GM18526 (cell line): ENCODE results near the gene GNAS-AS1.

Experiments
- POLR2A ChIP-seq: IDR thresholded peaks from 3 replicates; pipeline ENCODE4 v1.6.1; 2011; ENCODE audit not compliant: insufficient read length; ENCODE audit errors: extremely low read depth

Gene GNAS-AS1

DNA sequence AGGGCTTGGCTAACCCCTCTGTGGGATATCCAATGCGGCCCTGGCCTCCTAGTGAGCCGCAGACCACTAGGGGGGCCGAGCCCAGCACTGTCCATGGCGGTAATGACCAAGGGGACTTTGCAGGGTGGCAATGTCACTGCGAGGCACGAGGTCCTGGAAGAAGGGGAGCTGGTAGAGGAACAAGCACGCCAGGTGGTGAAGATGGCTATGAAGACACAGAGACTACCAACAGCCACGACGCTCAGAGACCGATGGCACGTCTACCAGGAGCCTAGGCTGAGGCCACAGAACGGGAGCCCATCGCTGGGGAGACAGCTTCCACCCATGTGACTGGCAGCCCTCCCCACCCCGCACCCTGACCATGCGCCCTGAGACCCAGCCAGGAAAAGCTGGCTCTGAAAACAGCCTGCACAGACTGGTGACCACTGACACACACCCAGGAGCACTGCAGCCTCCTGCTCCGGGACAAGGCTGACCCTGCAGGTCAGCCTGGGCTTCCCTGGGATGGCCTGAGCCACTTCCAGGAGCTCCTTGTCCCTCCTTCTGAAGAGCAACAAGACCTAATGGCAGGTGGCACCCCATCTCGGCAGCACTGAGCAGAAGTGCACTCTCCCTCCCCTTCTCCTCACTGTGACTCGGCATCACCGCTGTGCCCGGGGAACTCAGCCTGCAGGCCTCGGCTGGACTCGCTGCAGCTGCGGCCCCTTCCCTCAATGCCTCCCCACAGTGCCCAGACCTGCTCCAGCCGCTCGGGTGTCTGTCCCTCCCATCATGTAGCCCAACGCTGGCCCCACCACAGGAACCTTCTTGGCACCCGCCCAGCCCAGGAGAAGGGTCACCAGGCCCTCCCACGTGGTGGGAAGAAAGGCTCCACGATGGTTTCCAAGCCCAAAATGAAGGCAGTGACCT, 56.9 kb downstream of the GNAS-AS1 start:
- no peak for TF ChIP-seq POLR2A

- TF ChIP-seq POLR2A: no peak
Observed at GRCh38 chr20:58792426-58792825, 58.3 kb downstream of the GNAS-AS1 start.

DNA sequence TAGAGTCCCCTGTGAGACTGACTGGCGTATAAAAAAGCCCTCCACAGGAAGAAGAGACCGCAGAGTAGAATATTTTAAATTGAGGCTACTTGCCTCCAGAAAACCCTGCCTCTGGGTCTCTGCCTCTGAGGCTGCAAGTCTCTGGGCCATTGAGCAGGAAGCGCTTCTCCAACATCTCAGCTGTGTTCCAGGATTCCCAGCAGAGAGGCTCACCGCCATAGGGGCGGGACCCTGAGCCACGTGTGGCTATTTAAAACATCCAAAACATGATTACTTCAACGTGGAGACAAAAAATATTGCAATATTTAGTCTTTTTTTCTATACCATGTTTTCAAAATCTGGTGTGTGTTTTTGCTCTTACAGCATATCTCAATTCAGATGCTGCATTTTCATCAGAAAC, 59.4 kb downstream of the GNAS-AS1 start:
- no peak for TF ChIP-seq POLR2A

DNA sequence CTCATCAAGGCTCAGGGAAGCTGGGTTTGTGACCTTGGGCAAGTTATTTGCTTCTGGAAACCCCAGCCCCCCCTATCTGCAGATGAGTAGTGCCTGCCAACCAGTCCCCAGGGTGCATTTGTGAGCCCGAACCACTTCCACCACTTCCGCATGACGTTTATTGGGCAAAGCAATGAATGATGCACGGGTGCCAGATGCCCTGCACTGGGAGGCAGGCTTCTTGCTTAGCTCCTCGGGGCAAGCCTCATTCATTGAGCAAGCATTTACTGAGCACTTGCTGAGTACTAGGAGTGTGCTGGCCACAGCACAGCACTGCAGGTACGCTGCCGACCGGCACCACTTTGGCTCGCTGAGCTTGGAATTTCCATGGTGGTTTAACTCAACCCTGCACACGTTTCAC, 60.2 kb downstream of the GNAS-AS1 start:
- TF ChIP-seq POLR2A: no peak

DNA sequence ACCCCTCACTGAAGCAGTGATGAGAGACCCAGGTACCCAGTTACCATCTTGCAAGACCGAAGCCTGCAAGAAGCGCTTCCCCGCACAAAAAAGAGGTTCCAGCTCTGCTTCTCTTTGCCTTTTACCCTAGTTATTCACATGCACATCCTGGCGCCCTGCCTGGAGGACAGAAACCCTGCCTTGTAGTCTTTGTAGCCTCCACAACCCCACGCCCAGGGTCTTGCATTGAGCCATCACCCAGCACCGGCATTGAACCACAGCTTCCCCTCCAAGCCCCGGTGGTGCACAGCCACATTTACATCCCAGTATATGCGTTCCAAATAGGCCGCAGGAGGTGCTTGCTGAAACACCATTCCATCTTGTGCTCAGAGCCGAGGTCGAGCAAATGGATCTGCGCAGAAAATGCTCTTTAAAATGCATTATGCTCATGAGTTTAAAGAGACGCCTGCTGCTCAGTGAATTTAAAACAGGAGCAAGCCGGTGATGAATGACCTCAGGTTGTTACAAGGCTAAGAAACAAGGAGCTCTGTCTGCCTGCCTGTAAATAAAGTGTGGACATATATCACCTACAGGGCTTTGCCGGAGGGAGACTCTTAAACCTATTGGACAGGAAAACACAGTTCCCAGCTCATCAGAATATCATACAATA, 61.7 kb downstream of the GNAS-AS1 start:
- TF ChIP-seq POLR2A: no peak

DNA sequence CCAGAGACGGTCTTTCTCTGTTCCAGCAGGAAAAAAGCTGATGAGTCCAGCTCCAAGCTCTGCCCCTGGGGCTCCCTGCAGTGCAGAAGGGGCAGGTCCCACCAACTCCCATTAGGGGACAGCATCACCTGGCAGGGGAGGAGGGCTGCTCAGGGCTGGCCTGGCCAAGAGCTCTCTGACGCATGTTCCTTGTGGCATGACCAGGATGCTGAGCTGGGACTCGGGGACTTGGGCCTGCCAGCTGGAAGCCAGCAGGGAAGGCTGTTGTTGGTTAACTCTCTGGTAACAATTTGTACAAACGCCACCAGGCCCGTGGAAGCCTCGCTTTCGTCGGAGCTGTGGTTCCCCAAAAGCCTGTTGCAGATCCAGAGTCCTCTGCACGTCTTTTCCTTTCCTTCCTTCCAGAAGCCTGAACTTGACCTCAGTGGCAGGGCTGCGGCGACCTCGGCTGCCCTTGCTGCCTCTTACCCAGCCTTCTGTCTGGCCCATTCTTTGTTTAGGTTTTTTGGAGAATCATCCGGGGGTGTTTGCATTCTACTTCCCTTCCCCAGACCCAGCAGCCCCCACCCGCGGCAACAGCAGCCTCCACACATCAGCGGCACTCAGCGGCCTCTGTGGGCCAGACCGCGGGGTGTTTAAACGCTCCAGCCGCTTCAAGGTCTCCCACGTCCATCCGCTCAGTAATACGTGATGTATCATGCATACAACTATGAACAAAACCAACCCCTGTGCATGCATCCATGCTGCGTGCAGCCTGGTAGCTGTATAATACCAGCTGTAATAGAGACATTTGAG, 63.3 kb downstream of the GNAS-AS1 start:
- no peak for TF ChIP-seq POLR2A

DNA sequence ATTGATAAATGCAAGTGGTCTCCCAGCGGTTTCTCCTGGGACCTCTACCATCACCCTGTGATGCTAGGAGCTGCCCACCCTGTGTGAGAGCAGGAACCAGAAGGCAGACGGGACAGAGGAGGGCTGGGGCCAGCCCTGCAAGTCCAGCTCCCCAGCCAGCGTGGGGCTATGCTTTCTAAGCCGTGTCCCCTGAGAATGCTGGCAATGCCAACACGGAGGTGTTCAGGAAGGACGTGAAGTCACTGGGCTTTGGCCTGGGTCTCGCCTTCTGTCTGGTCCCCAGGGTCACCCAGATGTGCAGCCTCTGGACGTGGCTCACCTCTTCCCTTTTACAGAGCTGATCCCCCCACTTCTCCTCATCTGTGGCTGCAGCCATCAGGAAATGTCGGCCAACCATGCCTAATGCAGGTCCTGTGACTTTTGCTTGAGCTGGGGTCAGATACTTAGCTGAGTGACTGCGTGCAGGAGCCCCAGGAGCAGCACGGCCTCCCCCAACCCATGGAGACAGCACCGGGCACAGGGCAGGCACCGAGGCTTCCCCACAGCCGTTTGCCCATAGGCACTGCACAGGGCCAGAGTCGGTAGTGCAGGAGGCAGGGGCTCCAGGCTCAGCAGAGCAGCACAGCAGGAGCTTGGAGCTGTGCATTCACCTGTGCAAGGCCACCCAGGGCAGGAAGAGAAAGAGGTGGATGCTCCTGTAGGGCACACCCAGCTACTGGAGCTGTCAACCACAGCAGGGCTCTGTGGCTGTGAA, 66.2 kb downstream of the GNAS-AS1 start:
- no peak for TF ChIP-seq POLR2A

GRCh38 chr20:58783511-58784011, 67.1 kb downstream of the GNAS-AS1 start:
- TF ChIP-seq POLR2A: no peak

GRCh38 chr20:58781138-58781537, 69.6 kb downstream of the GNAS-AS1 start:
- no peak for TF ChIP-seq POLR2A

GRCh38 chr20:58778760-58779159, 71.9 kb downstream of the GNAS-AS1 start:
- no peak for TF ChIP-seq POLR2A

DNA sequence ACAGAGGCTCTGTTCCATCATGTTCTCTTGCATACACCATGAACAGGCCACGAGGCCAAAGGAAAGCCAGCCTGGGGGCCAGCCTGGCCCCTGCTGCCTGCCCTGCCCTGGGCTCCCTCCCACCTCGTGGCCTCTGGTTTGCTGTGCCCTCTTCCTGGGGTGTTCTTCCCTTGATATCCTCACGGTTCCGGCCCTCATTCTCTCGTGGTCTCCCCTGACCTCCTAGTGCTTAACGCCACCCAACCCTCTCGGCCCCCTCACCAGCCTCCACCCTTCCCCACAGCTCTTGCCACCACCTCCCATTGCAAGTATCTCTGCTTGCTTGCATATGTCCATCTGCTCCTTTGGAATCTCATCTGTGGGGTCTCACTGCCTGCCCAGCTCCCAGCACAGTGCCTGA, 73.0 kb downstream of the GNAS-AS1 start:
- no peak for TF ChIP-seq POLR2A

DNA sequence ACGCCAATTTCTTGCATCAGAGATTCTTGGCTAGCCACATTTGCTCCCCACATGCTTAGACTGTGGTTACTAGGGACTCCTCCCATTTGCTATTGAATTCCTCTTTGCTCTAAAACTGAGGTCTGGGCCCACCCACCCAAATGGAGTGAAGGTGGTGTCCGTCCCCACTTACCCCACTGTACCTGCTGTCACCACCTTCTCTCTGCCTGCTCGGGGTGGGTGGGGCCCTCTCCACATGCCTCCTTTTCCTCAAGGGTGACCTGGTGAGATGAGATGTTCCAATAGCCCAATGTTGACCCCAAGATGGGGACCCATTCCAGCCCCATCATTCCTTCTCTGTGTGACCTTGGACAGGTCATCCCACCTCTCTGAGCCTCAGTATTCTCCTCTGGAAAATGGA, 74.6 kb downstream of the GNAS-AS1 start:
- no peak for TF ChIP-seq POLR2A

- TF ChIP-seq POLR2A: no peak
Observed at GRCh38 chr20:58775371-58775770, 75.3 kb downstream of the GNAS-AS1 start.

GRCh38 chr20:58774667-58775263, 75.9 kb downstream of the GNAS-AS1 start:
- no peak for TF ChIP-seq POLR2A
